ENCODE measurements around the gene B3GALT4. TPM values are rescaled to one million over a fixed set of nuclear protein-coding genes. Genes with fewer than 3 reads are reported as not detected.
"Not testable (repeated sequence)": the region's sequence is repeated elsewhere in the genome, so short reads cannot be mapped to it uniquely, and the experiment has no call there.

Gene B3GALT4
- total and polyA plus RNA-seq, 2 of the 13 experiments (the other 11 are each of a cell fraction or from before 2014, with no cell fraction given) = 0.04 to 0.27 TPM

GRCh38 chr6:33285214-33285613 is 8.3 kb downstream of the B3GALT4 start:
- CTCF ChIA-PET (ENCODE audit: low intra/inter-chr PET ratio, low total read pairs); H3K27me3 ChIP-seq (ENCODE audit: control insufficient read depth in 1 of 2, insufficient read depth in 2 of 2, low read length in 2 of 2); DNase-seq (ENCODE audit: low spot score); H3K4me2 ChIP-seq (ENCODE audit: low read depth, low read length); intact Hi-C loops (cut with micrococcal nuclease; ENCODE audit: unreplicated experiment); H3K27ac ChIP-seq (ENCODE audit: extremely low read length, insufficient read depth, low read length); H4K20me1 ChIP-seq (ENCODE audit: insufficient read depth, low read length); H3K9me3 ChIP-seq (ENCODE audit: low read length); FAIRE-seq; H3K4me3 ChIP-seq (replicated peaks in 1 of 3; ENCODE audit: insufficient read depth in 1 of 3, low read depth in 2 of 3, low read length in 3 of 3); BruUV-seq (replicated peaks); H2AFZ ChIP-seq (ENCODE audit: low read length); H3K9ac ChIP-seq (ENCODE audit: insufficient read depth, low read depth, low read length); ATAC-seq: not testable (repeated sequence)
- WGBS (ENCODE audit: low lambda C conversion rate) = 93% methylated on average over 4 of the region's 4 CpGs
- Histone ChIP-seq H3K79me2 (ENCODE audit: insufficient read depth, low read length) (peaks cover 23% of the 10 kb centered on the region), H3K4me1 (ENCODE audit: insufficient read depth, low read length) (peaks cover 12% of the 10 kb centered on the region), H3K36me3 (replicated peaks in 1 of 2; ENCODE audit: control insufficient read depth in 1 of 2, insufficient read depth in 2 of 2, low read length in 2 of 2) (peaks cover 11 to 50% of the 10 kb centered on the region in 2 experiments)
- POLR2A ChIA-PET = interaction anchor here (4.7 kb wide), 1 partner anchor 13 kb away, joined by 20 read pairs; the partner anchor contains the start of genes RPS18 and VPS52
- in situ Hi-C loops (cut with HindIII; ENCODE audit: extremely low pct_ligation_motif_present, low pct_unique_long_range_greater_than_20kb) = loop anchor here (25.0 kb wide), 1 partner anchor 127 kb away; the partner anchor contains the start of genes CUTA, PHF1 and SYNGAP1

- H2AFZ ChIP-seq (ENCODE audit: low read length) = no peak overlapping the region
- H3K4me2 ChIP-seq (ENCODE audit: low read depth, low read length) = peak overlapping the region; percentile 99; the same call in 1 of the 2 replicates
- H3K79me2 ChIP-seq (ENCODE audit: insufficient read depth, low read length) = peaks cover 27% of the 10 kb centered on the region
- ATAC-seq = no peak
- intact Hi-C loops (cut with micrococcal nuclease; ENCODE audit: unreplicated experiment) = no loop called here
- H3K4me1 ChIP-seq (ENCODE audit: insufficient read depth, low read length) = peaks cover 22% of the 10 kb centered on the region
- POLR2A ChIA-PET = interaction anchor here (0.8 to 2.5 kb wide), 4 partner anchors 10 to 38 kb away, joined by 3 to 26 read pairs (median 10); partner anchors contain the start of genes B3GALT4 and ZBTB22
- no peaks in the 10 kb centered on the region; a peak in 1 of 5 replicates for H3K27me3 ChIP-seq (ENCODE audit: control insufficient read depth in 1 of 2, insufficient read depth in 2 of 2, low read length in 2 of 2)
- H3K4me3 ChIP-seq (replicated peaks in 1 of 3; ENCODE audit: insufficient read depth in 1 of 3, low read depth in 2 of 3, low read length in 3 of 3) = no peak overlapping the region
- BruUV-seq (replicated peaks) = no TSS peak
- peaks cover 11 to 45% of the 10 kb centered on the region in 2 experiments for H3K36me3 ChIP-seq (replicated peaks in 1 of 2; ENCODE audit: control insufficient read depth in 1 of 2, insufficient read depth in 2 of 2, low read length in 2 of 2)
- no peak for DNase-seq (ENCODE audit: low spot score)
- no peaks in the 10 kb centered on the region for H3K9me3 ChIP-seq (ENCODE audit: low read length)
- CTCF ChIA-PET (ENCODE audit: low intra/inter-chr PET ratio, low total read pairs) = no interaction called here
- in situ Hi-C loops (cut with HindIII; ENCODE audit: extremely low pct_ligation_motif_present, low pct_unique_long_range_greater_than_20kb) = loop anchor here (25.0 kb wide), 1 partner anchor 125 kb away; the partner anchor contains the start of genes CUTA, PHF1 and SYNGAP1
- no peak for FAIRE-seq
- H4K20me1 ChIP-seq (ENCODE audit: insufficient read depth, low read length) = no peaks in the 10 kb centered on the region
- TF ChIP-seq HIC2 (CRISPR knock-in tag; IDR thresholded peaks at IDR 0.05; ENCODE audit: low read depth) (no peak), ZNF720 (CRISPR knock-in tag; IDR thresholded peaks at IDR 0.05) (no peak), CEBPG (CRISPR knock-in tag; IDR thresholded peaks at IDR 0.05) (no peak), MAFG (CRISPR knock-in tag; IDR thresholded peaks at IDR 0.05) (no peak), HCFC1 (IDR thresholded peaks at IDR 0.05; ENCODE audit: low read depth, low read length) (no peak), BORCS8-MEF2B (CRISPR knock-in tag; IDR thresholded peaks at IDR 0.05) (no peak), ELF1 (CRISPR knock-in tag; IDR thresholded peaks at IDR 0.05) (no peak), ATRX (CRISPR knock-in tag; IDR thresholded peaks at IDR 0.05; ENCODE audit: borderline replicate concordance) (no peak), TEAD2 (CRISPR knock-in tag; IDR thresholded peaks at IDR 0.05) (no peak), HOXD1 (CRISPR knock-in tag; IDR thresholded peaks at IDR 0.05) (no peak), MAX (IDR thresholded peaks at IDR 0.05) (no peak), BRCA1 (CRISPR knock-in tag; IDR thresholded peaks at IDR 0.05) (no peak)
- no peak overlapping the region for H3K27ac ChIP-seq (ENCODE audit: extremely low read length, insufficient read depth, low read length)
- 94% methylated on average over 22 of the region's 22 CpGs for WGBS (ENCODE audit: low lambda C conversion rate)
- H3K9ac ChIP-seq (ENCODE audit: insufficient read depth, low read depth, low read length) = no peak overlapping the region; the same call in 1 of the 2 replicates
These were observed 10.3 kb downstream of the B3GALT4 start for GRCh38 chr6:33286946-33287914.
